ENCODE measurements around the gene WWOX. TPM values are rescaled to one million over a fixed set of nuclear protein-coding genes. Genes with fewer than 3 reads are reported as not detected.

Gene WWOX
- total RNA-seq, 3 donors from 2014 or later: 11.7 to 18.0 (median 13.8) TPM

DNA sequence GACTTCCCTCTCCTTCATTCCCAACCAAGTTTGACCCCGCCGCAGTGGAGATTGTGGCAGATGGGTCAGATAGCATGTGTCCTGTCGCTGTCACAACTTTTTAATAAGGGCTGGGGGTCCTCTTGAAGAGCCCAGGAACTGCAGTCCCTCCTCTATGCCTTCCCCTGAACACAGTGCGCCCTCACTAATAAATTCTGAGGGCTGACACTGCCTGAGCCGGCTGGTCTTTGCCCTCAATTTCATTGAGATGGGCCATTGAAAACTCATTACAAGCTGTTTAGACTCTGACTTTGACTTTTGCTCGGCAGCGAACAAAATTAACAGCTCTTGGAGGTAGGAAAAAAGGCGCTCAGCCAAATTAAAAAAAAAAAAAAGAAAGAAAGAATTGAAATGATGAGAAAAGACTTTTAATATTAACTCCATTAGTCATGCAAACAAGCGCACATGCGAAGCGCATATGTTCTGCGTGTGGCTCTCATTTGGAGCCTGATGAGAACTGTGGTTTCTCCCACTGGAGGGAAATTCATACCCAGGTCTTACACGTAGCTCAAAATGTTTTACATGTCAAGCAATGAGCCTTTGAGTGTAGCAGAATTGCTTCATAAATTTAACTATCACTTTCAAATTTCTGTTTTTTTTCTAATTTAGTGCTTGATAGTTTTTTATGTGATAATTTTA lies 704.7 kb downstream of the WWOX start:
- Histone ChIP-seq H3K36me3 (ENCODE audit: low read depth) (no peaks in the 10 kb centered on the region), H3K9me3 (no peaks in the 10 kb centered on the region), H3K4me3 (no peak overlapping the region), H3K4me1 (ENCODE audit: low read depth) (no peaks in the 10 kb centered on the region)
- TF ChIP-seq, protein P1, sequence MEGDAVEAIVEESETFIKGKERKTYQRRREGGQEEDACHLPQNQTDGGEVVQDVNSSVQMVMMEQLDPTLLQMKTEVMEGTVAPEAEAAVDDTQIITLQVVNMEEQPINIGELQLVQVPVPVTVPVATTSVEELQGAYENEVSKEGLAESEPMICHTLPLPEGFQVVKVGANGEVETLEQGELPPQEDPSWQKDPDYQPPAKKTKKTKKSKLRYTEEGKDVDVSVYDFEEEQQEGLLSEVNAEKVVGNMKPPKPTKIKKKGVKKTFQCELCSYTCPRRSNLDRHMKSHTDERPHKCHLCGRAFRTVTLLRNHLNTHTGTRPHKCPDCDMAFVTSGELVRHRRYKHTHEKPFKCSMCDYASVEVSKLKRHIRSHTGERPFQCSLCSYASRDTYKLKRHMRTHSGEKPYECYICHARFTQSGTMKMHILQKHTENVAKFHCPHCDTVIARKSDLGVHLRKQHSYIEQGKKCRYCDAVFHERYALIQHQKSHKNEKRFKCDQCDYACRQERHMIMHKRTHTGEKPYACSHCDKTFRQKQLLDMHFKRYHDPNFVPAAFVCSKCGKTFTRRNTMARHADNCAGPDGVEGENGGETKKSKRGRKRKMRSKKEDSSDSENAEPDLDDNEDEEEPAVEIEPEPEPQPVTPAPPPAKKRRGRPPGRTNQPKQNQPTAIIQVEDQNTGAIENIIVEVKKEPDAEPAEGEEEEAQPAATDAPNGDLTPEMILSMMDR (IDR thresholded peaks at IDR 0.05): no peak
- ATAC-seq: no peak
- no peak for DNase-seq
- intact Hi-C loops (cut with DNase I, micrococcal nuclease): no loop called here

DNA sequence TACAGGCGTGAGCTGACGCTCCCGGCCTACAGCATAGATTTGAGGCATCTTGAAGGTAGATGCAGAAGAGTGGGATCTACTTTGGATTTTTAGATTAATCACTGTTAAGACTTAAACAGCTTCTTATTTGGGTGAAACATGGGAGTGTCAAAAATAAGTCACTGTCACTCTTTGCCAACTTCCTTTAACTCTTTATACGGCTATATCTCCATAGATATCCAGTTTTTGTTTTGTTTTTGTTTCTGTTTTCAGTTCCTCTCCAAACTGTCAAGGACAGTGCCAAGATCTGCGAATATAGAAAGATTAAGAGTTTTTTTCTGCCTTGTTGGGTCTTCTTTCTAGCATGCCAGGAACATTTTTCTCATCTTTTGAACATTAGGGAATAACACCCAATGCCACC lies 706.1 kb downstream of the WWOX start:
- intact Hi-C loops (cut with DNase I, micrococcal nuclease): no loop called here
- H3K4me3 ChIP-seq: no peak overlapping the region
- H3K9me3 ChIP-seq: no peaks in the 10 kb centered on the region
- no peaks in the 10 kb centered on the region for H3K36me3 ChIP-seq (ENCODE audit: low read depth)
- no peak for ATAC-seq
- H3K4me1 ChIP-seq (ENCODE audit: low read depth): no peaks in the 10 kb centered on the region
- TF ChIP-seq, protein P1 (IDR thresholded peaks at IDR 0.05): no peak
- DNase-seq: no peak

DNA sequence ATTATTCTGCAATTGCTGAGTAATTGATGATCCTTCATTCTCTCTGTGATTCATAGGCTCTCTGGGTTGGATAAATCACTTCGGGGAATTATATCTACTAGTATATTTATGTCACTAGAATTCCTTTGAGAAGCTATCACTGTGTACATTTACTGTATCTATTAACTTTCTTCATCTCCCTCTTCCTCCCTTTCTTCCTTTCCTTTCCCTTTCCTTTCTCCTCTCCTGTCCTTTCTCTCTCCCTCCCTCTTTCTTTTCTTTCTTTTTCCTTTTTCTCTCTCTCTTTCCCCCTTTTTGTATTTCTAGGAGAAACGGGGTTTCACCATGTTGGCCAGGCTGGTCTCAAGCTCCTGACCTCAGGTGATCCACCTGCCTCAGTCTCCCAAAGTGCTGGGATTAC lies 711.8 kb downstream of the WWOX start:
- no peak for DNase-seq
- ATAC-seq: no peak
- Histone ChIP-seq H3K4me3 (no peak overlapping the region), H3K4me1 (ENCODE audit: low read depth) (no peaks in the 10 kb centered on the region), H3K36me3 (ENCODE audit: low read depth) (no peaks in the 10 kb centered on the region), H3K9me3 (no peaks in the 10 kb centered on the region)
- TF ChIP-seq, protein P1 (IDR thresholded peaks at IDR 0.05): no peak
- intact Hi-C loops (cut with DNase I, micrococcal nuclease): no loop called here

DNA sequence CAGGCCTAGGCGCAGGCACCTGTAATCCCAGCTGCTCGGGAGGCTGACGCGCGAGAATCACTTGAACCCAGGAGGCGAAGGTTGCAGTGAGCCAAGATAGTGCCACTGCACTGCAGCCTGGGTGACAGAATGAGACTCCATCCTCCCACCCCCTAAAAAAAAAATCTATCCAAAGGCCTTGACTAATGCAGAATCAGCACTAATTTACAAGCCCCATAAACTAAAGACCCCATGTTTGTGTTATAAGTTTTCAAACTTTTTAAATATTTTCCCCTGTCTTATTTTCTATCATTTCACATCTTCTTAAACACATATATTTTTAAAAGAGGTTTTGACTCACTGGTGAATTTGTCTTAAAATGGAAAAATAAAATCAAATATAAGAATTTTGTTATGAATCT lies 713.1 kb downstream of the WWOX start:
- Histone ChIP-seq H3K36me3 (ENCODE audit: low read depth) (no peaks in the 10 kb centered on the region), H3K4me3 (no peak overlapping the region), H3K9me3 (no peaks in the 10 kb centered on the region), H3K4me1 (ENCODE audit: low read depth) (no peaks in the 10 kb centered on the region)
- TF ChIP-seq, protein P1 (IDR thresholded peaks at IDR 0.05): no peak
- intact Hi-C loops (cut with DNase I, micrococcal nuclease): no loop called here
- no peak for DNase-seq
- ATAC-seq: no peak

DNA sequence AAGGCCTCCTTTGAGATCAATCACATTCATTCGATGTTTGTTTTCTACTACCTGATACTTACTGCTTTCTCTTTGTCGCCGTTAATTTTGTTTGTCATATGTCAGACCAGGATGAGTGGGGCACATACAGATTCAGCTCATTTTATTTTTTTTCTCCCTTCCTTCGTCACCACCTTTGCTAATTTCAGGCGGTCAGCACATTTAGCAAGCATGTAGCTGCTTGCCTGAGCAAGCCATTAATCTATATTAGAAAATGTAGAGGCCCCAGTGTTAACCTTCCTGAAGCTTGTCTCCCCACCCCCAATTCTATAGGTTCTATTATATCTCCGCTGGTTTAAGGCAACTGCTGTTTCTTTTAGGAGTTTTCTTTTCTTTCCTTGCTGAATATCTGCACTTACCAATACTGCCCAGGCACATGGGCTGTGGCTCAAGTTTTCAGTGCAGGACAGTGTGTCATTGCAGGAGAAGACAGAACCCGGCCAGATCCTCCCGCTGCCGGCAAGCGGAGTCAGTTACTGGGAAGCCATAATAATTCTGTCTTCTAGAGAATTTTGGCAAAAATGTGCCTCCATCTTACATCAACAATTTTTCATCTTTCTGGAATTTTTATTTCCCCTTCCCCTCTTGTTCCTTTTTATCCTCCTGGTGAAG lies 714.3 kb downstream of the WWOX start:
- intact Hi-C loops (cut with DNase I, micrococcal nuclease): no loop called here
- no peak for ATAC-seq
- Histone ChIP-seq H3K4me1 (ENCODE audit: low read depth) (no peaks in the 10 kb centered on the region), H3K9me3 (no peaks in the 10 kb centered on the region), H3K4me3 (no peak overlapping the region), H3K36me3 (ENCODE audit: low read depth) (no peaks in the 10 kb centered on the region)
- no peak for DNase-seq
- TF ChIP-seq, protein P1 (IDR thresholded peaks at IDR 0.05): no peak
